Erythroblast (primary cell): Measurements from ENCODE around the gene ELK3.

Experiments
- GATA1 ChIP-seq: IDR thresholded peaks from 2 replicates; pipeline ENCODE4 v1.6.1; 2011; ENCODE audit warnings: low read depth, mild to moderate bottlenecking, control low read depth, low read length, moderate library complexity
- POLR2A ChIP-seq: IDR thresholded peaks from 2 replicates; pipeline ENCODE4 v1.6.1; 2011; ENCODE audit warnings: mild to moderate bottlenecking, low read length

DNA sequence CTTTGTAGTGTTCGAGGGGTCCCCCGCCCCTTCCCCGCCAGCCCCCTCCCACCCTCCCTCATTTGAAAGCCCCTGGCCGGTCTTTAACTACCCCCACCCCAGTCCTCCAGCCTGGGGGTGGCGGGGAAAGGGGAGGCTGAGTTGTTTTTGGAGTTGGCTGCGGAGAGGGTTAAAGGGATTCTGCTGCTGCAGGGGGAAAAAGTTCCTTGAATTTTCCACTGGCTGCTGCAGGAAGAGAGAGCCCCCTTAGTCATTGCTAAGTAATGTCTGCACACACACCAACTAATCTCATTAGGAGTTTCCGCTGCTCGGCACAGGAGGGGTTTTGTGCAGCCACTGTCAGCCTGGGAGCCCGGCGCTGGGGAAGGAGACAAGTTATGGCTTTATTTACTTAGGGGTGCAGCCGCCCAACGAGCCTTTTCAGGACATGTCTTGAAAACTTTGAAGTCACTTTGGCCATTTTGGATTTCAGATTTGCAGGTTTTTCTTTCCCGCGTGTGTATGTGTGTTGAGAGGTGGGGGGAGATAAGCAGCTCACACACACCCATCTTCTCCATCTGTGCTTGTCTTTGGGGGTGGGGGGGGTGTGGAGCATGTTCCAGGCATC, 1.8 kb downstream of the ELK3 start:
- TF ChIP-seq POLR2A (no peak), GATA1 (no peak)
